Lower leg skin (tissue), 4 donors: ENCODE data around the gene ATP9A. TPM values are rescaled to one million over a fixed set of nuclear protein-coding genes. Genes with fewer than 3 reads are reported as not detected.
"Not testable (repeated sequence)": the region's sequence is repeated elsewhere in the genome, so short reads cannot be mapped to it uniquely, and the experiment has no call there.

Experiments
- DNase-seq, 2 donors: peaks; one replicate each; pipeline ENCODE4 v3.0.0-alpha.2; 2019; ENCODE audit warnings: low spot score in 2 of 2
- H3K4me3 ChIP-seq: fragments of 200-600 bp; sonication (generic); 2 replicates; pipeline ENCODE4 v1.5.1; 2017; ENCODE audit warnings: mild to moderate bottlenecking, low read depth; ENCODE audit not compliant: poor library complexity, severe bottlenecking
- CTCF ChIP-seq, 3 donors: fragments of 450-650 bp; IDR thresholded peaks; one replicate each; pipeline ENCODE4 v1.5.1; 2016; ENCODE audit warnings: antibody characterized with exemption in 3 of 3, mild to moderate bottlenecking in 3 of 3, moderate library complexity in 2 of 3
- POLR2A ChIP-seq, 2 donors: fragments of 450-650 bp; IDR thresholded peaks; one replicate each; pipeline ENCODE4 v1.6.1; 2016 to 2017; ENCODE audit warnings: antibody characterized with exemption in 2 of 2, mild to moderate bottlenecking in 1 of 2, moderate library complexity in 1 of 2
- WGBS, 2 donors: methylation state at CpG; one replicate each; pipeline ENCODE4 v1.1.5; 2018; 5-methylcytosine and 5-hydroxymethylcytosine counted together
- intact Hi-C: fragments of 100-400 bp; cut with DNase I; formaldehyde crosslinking; loops from one replicate; pipeline ENCODE4 v1.15.0; 2023; ENCODE audit warnings: low total_unique reads
- total RNA-seq, 4 donors: library from RNA; depleted of rRNA; stranded (reverse); fragments of >200 nt; gene quantifications; one replicate each; pipeline ENCODE4 v1.1.0, GENCODE V29; 2016

The ATP9A gene
- total RNA-seq, 4 donors from 2014 or later: 14.1 to 23.6 (median 16.1) TPM

- intact Hi-C loops: no loop called here
- no peak overlapping the region for H3K4me3 ChIP-seq
- WGBS, 2 donors: 88 to 92% methylated on average over 3 of the region's 3 CpGs
- no peak for TF ChIP-seq CTCF (IDR thresholded peaks at IDR 0.05)
- TF ChIP-seq POLR2A (IDR thresholded peaks at IDR 0.05): no peak
- no peak for DNase-seq
Observed at GRCh38 chr20:51661609-51662178, 106.5 kb downstream of the ATP9A start.

GRCh38 chr20:51660672-51661608, 107.2 kb downstream of the ATP9A start:
- H3K4me3 ChIP-seq: no peak overlapping the region
- 62 to 69% methylated on average over 7 of the region's 7 CpGs for WGBS, 2 donors
- TF ChIP-seq CTCF (IDR thresholded peaks at IDR 0.05): no peak
- no peak for TF ChIP-seq POLR2A (IDR thresholded peaks at IDR 0.05)
- DNase-seq: no peak
- intact Hi-C loops: no loop called here

- TF ChIP-seq CTCF (IDR thresholded peaks at IDR 0.05) (no peak), POLR2A (IDR thresholded peaks at IDR 0.05) (no peak)
- H3K4me3 ChIP-seq: no peak overlapping the region
- WGBS, 2 donors: 80 to 81% methylated on average over 8 of the region's 8 CpGs
- intact Hi-C loops: no loop called here
- DNase-seq: no peak
Observed at GRCh38 chr20:51659491-51660050, 108.6 kb downstream of the ATP9A start.

- TF ChIP-seq CTCF (IDR thresholded peaks at IDR 0.05) (no peak), POLR2A (IDR thresholded peaks at IDR 0.05) (no peak)
- H3K4me3 ChIP-seq: no peak overlapping the region
- WGBS, 2 donors: 92 to 94% methylated on average over 21 of the region's 21 CpGs
- DNase-seq: no peak
- intact Hi-C loops: no loop called here
Observed at GRCh38 chr20:51656726-51657260, 111.4 kb downstream of the ATP9A start.

- intact Hi-C loops, DNase-seq, H3K4me3 ChIP-seq: not testable (repeated sequence)
- WGBS, 2 donors: 89 to 91% methylated on average over 5 of the region's 5 CpGs
Observed at GRCh38 chr20:51656089-51656488, 112.1 kb downstream of the ATP9A start.

GRCh38 chr20:51654495-51654894, 113.7 kb downstream of the ATP9A start:
- DNase-seq: no peak
- 66 to 74% methylated on average over 5 of the region's 5 CpGs for WGBS, 2 donors
- intact Hi-C loops: no loop called here
- H3K4me3 ChIP-seq: no peak overlapping the region
- TF ChIP-seq CTCF (IDR thresholded peaks at IDR 0.05) (no peak), POLR2A (IDR thresholded peaks at IDR 0.05) (no peak)
